ENCODE measurements around the gene PPFIBP1. TPM values are rescaled to one million over a fixed set of nuclear protein-coding genes. Genes with fewer than 3 reads are reported as not detected.

PPFIBP1 gene
- total and polyA plus RNA-seq, 2 of the 8 experiments (the other 6 are each of a cell fraction or from before 2014, with no cell fraction given), result 7.7 to 31.3 TPM

DNA sequence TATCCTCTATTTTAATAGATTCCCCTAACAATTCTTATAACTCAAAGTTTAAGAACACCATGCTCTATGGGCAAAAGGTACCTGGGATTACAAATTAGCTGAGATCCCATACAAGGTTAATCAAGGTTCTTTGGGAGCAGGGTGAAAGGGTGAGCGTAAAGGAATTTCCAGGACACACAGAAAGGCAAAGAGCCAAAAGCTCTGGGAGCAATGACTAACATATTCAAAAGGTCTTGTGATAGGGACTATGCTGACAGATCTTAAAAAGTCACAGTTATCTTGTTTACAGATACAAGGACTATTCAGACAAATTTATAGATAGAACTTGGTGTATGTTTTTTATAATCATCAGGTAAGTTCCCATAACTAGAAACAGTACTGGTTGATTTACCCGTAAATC lies 19.5 kb upstream of the PPFIBP1 start:
- POLR2A ChIA-PET (ENCODE audit: partially characterized antibody), result interaction anchor here (0.9 kb wide), 1 partner anchor 9 kb away, joined by 3 read pairs; no protein-coding TSS in a partner anchor
- no peak overlapping the region for H2AK5ac ChIP-seq (ENCODE audit: low read depth, low read length)
- DNase-seq (ENCODE audit: low read depth in 1 of 2, low spot score in 2 of 2) (no peak), FAIRE-seq (no peak)
- H3K9me3 ChIP-seq (ENCODE audit: insufficient read depth in 2 of 2, low read depth in 1 of 2, low read length in 1 of 2), result no peaks in the 10 kb centered on the region
- CTCF ChIA-PET (ENCODE audit: partially characterized antibody), result interaction anchor here (1.3 kb wide), 1 partner anchor 10 kb away, joined by 3 read pairs; no protein-coding TSS in a partner anchor
- no peaks in the 10 kb centered on the region; a peak in 2 of 7 replicates for H3K4me1 ChIP-seq (replicated peaks in 1 of 4; ENCODE audit: control insufficient read depth in 3 of 4, insufficient read depth in 4 of 4, low read length in 3 of 4)
- H2BK5ac ChIP-seq (ENCODE audit: low read depth, low read length), result no peak overlapping the region
- H2AFZ ChIP-seq (ENCODE audit: low read length), result no peak overlapping the region
- H3K56ac ChIP-seq (replicated peaks; ENCODE audit: insufficient read length, low read depth, low read length), result no peak overlapping the region
- no peak overlapping the region for H3K4me2 ChIP-seq (ENCODE audit: insufficient read depth in 1 of 2, low read depth in 2 of 2, low read length in 2 of 2)
- H3K27me3 ChIP-seq (replicated peaks in 1 of 4; ENCODE audit: control insufficient read depth in 3 of 4, extremely low read depth in 1 of 4, insufficient read depth in 3 of 4, low read length in 3 of 4), result no peaks in the 10 kb centered on the region
- no peak overlapping the region for H3K4ac ChIP-seq (replicated peaks; ENCODE audit: insufficient read length, low read depth, low read length)
- H3K36me3 ChIP-seq (ENCODE audit: control insufficient read depth in 2 of 4, insufficient read depth in 4 of 4, low read length in 3 of 4), result no peaks in the 10 kb centered on the region
- H3K9ac ChIP-seq (replicated peaks in 1 of 4; ENCODE audit: extremely low read depth in 1 of 4, low read depth in 3 of 4, low read length in 3 of 4), result no peak overlapping the region
- no peaks in the 10 kb centered on the region for H3K79me1 ChIP-seq (ENCODE audit: low read depth, low read length)
- H3K27ac ChIP-seq (ENCODE audit: low read depth, low read length), result no peak overlapping the region
- no peak overlapping the region for H2BK15ac ChIP-seq (ENCODE audit: low read length)
- H2BK20ac ChIP-seq (ENCODE audit: low read length), result no peak overlapping the region
- no peak overlapping the region for H2BK12ac ChIP-seq (ENCODE audit: low read depth, low read length)
- H3K18ac ChIP-seq (ENCODE audit: extremely low read depth, low read length), result no peak overlapping the region
- no peak overlapping the region for H2BK120ac ChIP-seq (replicated peaks; ENCODE audit: low read depth, low read length)
- no peak overlapping the region for H3K14ac ChIP-seq (ENCODE audit: insufficient read length)
- H3K23ac ChIP-seq (ENCODE audit: insufficient read length), result no peak overlapping the region
- no peaks in the 10 kb centered on the region for H4K20me1 ChIP-seq (replicated peaks in 1 of 2; ENCODE audit: control insufficient read depth in 1 of 2, insufficient read depth in 2 of 2, low read length in 2 of 2)
- no peak overlapping the region for H4K8ac ChIP-seq (ENCODE audit: extremely low read depth, insufficient read depth, low read length)
- H4K91ac ChIP-seq (replicated peaks; ENCODE audit: insufficient read length, low read length), result no peak overlapping the region
- H4K5ac ChIP-seq (ENCODE audit: insufficient read length, low read depth, low read length), result no peak overlapping the region
- no peak overlapping the region for H3K4me3 ChIP-seq (ENCODE audit: extremely low read depth in 1 of 4, insufficient read depth in 2 of 4, low read depth in 3 of 4, low read length in 4 of 4)
- no peaks in the 10 kb centered on the region for H3K79me2 ChIP-seq (ENCODE audit: control insufficient read depth in 1 of 2, insufficient read depth in 2 of 2, low read length in 2 of 2)
- no peaks in the 10 kb centered on the region for H3K23me2 ChIP-seq (ENCODE audit: low read depth, low read length)
- WGBS, 2 experiments (ENCODE audit: extremely low coverage in 1 of 2, insufficient coverage in 1 of 2, insufficient read length in 1 of 2, insufficient replicate concordance in 2 of 2, low coverage in 1 of 2, low lambda C conversion rate in 2 of 2, missing lambda C conversion rate in 1 of 2), result 94% methylated on average over 2 of the region's 2 CpGs; no CpG with 5 or more reads in 1 of the 2 experiments
- TF ChIP-seq RFX5 (IDR thresholded peaks at IDR 0.05; ENCODE audit: borderline replicate concordance, low read depth, low read length) (no peak), ATF2 (IDR thresholded peaks at IDR 0.05; ENCODE audit: low read length) (no peak), TAF7 (optimal IDR thresholded peaks at IDR 0.05; ENCODE audit: borderline replicate concordance, low read depth, low read length) (no peak), TEAD4 (IDR thresholded peaks at IDR 0.05; ENCODE audit: low read depth, low read length) (no peak), RXRA (IDR thresholded peaks at IDR 0.05; ENCODE audit: insufficient read depth, low read depth, low read length) (no peak), EZH2 (IDR thresholded peaks at IDR 0.05; ENCODE audit: low read depth, low read length, severe bottlenecking) (no peak), TAF1 (IDR thresholded peaks at IDR 0.05; ENCODE audit: low read depth, low read length) (no peak), RBBP5 (IDR thresholded peaks at IDR 0.05; ENCODE audit: borderline replicate concordance, low read depth, low read length) (no peak), CHD1 (IDR thresholded peaks at IDR 0.05; ENCODE audit: low read depth, low read length) (no peak), PHF8 (conservative IDR thresholded peaks at IDR 0.05; ENCODE audit: low read depth, low read length) (no peak), GABPA (IDR thresholded peaks at IDR 0.05; ENCODE audit: borderline replicate concordance, insufficient read depth, low read length) (no peak)
- TF ChIP-seq, protein P1, sequence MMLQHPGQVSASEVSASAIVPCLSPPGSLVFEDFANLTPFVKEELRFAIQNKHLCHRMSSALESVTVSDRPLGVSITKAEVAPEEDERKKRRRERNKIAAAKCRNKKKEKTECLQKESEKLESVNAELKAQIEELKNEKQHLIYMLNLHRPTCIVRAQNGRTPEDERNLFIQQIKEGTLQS (IDR thresholded peaks at IDR 0.05; ENCODE audit: insufficient read depth, low read depth, low read length), result no peak

All from H1 (cell line).